Activated CD8-positive, alpha-beta memory T cell treated with anti-CD3 and anti-CD28 coated beads for 1 hour (primary cell): ENCODE results near the gene SCYL3.

Experiments
- DNase-seq, 2 donors: peaks; one replicate each; pipeline ENCODE4 v3.0.0-alpha.2; 2020; ENCODE audit warnings: low read depth in 1 of 2; ENCODE audit errors: extremely low read depth in 1 of 2

The SCYL3 gene

DNA sequence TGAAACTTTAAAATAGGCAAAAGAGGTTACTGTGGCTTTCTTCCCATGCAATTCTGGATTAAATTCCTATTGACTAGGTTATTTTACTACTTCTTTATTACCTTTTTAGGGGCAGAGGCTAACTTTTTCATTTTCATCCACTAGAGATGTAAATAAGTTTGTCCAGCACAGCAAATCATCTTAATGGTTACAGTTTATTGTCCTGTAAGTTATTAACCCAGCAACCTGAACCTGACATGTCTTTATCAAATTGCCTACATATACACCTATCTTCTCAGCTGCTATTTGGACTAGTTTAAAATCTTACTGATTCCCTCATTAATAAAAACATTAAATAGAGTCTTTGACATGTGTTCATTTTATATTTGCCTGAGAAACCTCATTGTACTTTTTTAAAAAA is 6.9 kb upstream of the SCYL3 start:
- DNase-seq = no peak

DNA sequence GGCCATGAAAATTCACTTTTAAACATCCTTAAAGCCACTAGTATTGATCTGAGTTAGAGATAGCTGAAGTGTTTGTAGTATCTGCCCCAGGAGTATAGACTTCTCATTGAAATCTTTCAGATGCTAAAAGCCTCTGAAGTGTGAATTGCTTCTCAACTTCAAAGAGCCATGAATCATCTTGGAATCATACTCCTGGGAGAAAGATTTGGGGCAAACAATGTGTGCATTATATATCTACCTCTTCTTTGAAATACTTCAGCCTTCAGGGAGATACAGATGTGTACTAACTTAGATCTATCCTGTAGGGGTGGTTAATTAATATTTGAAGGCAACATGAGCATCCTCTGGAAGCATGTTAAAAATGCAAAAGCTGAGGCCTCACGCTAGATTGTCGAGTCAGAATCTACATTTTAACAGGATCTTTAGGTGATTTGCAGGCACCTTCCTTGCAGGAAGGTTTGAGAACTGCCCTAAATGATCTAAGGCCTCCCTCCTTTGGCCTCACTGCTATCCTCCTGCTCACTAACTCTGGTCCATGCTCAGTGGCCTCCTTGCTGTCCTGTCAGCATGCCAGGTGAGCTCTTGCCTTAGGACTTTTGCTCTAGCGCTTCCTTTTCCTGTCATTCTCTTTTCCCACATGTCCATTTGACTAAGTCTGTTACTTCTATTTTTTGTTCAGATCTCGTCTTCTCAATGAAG is 6.0 kb upstream of the SCYL3 start:
- DNase-seq = no peak

DNA sequence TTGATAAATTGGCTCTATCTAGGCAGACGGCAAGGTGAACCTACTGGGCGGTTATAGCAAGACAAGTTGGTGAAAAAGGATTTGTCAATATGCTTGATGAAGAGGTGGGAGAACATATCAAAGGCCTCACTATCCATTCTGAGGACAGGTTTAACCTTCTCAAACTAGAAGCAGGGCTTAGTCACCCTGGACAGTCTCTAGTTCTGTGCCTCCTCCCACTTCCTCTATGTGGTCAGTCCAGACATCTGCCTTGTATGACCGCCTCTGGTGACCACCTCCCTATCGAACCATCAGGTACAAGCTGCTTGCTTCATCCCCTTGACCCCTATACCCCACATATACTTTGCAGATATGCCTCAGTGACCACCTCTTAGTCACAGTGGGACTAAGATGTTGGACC is 2.3 kb upstream of the SCYL3 start:
- DNase-seq = no peak

DNA sequence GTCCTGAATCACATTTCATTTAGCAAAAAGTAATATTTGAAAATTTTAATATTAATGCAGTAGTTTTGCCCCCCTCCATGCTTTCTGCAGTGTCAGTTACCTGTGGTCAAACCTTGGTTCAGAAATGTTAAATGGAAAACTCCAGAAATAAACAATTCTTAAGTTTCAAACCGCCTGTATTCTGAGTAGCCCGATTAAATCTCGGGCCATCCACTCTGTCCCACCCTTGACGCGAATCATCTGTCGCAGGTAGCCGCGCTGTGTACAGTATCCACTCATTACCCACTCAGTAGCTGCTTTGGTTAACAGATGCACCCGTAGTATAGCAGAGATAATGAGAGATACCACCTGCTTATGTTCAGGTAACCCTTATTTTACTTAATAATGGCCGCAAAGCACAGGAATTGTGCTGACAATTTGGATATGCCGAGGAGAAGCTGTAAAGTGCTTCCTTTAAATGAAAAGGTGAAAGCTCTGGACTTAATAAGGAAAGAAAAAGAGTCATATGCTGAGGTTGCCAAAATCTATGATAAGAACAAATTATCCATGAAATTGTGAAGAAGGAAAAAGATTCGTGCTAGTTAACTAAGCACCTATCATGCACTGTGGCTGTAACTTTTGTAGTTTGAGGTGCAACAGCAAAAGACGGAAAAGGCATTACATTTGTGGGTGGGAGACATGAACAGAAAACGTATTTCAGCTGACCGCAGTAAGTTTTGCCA is 889 bp upstream of the SCYL3 start:
- DNase-seq = no peak

DNA sequence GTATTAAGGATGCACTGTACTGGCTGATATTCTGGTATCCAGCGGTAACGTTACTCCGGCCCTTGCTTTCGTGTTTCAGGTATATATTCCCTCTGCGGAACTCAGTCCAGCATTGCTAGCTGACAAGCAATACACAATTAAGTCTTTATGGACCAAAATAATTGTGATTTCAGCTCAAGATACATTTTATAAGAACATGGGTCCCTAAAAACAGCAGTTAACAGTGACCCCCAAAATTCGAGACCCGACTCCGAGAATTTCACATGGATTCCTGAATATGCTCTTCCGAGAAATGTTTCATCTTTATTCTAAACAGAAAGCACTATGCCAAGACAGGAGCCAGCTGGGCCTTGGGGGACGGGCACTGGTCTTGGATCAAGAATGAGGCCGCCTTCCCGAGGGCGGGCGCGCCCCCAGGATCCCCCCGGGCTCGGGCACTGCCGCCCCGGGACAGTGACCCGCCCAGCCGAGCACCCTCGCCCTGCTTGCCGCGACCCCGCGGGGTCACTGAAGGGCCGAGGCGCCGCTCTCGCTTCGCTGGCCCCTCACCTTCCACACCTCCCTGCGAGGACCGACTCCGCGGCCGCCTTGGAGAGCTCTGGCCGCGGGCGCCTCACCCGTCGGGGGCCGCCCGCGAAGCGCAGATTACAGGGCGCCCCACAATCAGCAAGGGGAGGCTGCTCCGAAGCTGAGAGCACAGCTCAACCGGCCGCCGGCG is 610 bp downstream of the SCYL3 start:
- DNase-seq = no peak

DNA sequence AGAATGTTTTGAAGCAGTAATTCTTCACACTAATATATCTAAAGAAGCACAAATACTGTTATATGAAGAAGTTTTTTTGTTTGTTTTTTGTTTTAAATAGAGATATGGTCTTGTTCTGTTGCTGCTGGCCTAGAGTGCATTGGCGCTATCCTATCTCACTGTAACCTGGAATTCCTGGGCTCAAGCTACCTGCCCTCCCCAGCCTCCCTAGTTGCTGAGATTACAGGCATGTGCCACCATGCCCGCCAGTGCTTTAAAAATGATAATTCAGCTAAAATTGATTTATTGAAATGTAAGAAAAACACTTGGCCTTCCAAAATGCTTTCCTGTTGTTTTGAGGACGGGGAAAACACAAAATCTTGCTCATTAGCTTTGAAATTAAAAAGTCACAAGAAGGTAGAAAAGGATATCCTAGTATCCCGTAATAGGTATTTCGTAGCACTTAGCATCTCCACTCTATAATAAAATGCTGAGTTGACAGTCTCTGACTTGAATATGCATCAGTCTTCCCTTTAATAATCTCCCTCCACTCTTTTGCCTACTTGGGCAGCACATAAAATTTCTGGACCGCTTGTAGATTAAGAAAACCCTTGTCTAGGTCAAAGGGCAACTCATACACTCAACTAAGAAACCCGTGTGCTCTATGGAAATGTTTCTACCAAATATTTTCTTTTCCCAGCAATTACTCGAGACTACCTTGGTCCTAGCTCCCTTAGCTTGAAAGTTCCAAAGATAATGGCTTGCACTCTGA is 1.3 kb downstream of the SCYL3 start:
- no peak for DNase-seq

DNA sequence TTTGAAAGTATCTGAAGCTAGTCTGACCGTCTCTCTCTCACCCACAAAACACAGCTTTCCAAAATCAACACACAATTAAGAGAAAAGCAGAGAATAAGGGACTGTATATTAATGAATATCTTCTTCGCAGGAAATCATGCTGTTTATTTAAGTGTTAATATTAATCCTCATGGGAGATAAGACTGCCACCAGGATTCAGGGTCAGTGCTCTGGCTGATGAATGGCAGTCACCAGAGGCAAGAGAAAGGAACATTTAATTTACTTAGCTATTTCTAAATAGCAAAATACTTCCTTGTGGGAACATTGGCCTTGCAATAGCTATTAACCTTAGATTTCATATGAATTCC is 2.2 kb downstream of the SCYL3 start:
- no peak for DNase-seq

DNA sequence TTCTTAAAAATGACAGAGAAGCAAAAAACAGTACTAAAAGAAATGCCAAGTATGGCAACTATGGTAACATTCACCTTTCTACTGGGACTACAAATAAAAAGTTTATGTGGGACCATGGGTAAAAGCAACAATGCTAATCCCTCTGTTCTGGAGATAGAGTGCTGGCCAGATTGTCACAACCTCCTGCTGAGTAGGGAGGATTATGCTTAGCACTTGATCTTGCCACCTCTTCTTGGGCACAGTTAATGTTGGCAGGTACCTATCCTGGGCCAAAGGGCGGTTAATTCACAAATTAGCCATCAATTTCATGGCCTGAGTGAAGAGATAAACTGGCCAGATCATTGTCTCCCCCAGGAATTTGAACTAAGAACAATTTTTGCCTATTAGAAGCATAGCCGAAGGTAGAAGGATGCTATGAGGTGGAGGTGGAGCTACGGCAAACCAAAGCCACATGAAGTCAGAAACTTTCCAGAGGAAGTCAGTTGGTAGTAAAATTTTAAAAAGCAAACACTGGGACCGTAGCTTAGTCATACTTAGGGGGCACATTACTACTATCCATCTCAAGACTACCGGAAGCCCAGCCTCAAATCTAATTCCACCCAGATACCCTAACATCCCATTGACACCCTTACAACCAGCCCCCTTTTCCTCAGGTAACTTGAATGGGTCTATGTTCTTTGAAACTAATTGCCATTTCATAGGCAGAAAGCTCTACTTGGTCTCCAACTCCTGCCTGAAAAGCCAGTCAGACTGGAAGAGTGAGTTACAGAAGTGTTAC is 2.7 kb downstream of the SCYL3 start:
- DNase-seq = no peak

DNA sequence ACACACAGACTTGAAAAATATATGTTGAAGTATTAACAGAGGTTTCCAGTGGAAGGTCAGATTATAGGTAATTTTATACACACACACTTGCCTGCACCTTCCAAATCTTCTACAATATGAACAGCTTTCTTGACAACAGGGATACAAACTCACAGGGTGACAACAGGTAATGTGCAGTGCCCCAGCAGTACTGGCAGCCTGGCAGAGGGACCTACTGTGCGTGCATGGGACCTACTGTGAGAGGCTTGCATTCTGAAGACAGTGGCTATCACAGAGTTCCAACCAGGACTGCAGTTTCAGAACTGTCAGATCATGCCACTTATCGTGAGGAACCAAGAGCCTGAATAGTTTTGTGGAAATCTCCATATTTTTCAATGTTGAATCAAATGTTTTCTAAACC is 3.8 kb downstream of the SCYL3 start:
- no peak for DNase-seq

DNA sequence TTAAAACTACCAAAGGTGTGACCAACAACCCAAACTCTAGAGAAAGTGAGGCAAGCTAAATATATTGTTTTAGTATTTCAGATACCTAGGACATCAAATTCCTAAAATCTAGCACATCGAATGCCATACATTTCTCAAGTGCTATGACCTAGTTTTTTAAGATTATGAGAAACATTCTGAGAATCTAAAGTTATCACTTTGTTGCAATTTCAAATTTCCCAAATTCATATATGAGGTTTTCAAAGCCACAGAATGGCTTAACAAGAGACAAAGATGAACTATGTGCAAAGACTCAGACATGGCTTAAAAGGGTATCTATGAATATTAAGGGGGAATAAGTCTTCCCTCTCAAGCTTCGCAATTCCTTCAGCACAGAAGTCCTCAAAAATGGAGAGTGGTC is 6.8 kb downstream of the SCYL3 start:
- DNase-seq = no peak

DNA sequence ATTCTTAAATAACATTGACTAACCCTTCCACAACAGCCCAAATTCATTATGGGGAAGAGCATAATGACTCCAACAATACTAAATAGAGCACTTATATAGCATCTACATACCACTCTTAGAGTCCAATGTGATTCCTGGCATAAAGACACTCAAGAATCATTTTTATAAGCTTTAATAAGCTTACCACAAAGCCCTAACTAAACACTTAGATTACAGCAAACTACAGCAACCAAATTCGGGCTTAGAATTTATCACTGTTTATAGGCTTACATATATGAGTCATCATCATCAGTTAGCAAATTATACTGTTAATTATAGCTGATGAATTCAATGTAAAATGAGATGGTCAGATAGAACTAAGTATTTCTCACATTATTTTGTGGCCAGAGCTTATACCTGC is 7.3 kb downstream of the SCYL3 start:
- DNase-seq = no peak

DNA sequence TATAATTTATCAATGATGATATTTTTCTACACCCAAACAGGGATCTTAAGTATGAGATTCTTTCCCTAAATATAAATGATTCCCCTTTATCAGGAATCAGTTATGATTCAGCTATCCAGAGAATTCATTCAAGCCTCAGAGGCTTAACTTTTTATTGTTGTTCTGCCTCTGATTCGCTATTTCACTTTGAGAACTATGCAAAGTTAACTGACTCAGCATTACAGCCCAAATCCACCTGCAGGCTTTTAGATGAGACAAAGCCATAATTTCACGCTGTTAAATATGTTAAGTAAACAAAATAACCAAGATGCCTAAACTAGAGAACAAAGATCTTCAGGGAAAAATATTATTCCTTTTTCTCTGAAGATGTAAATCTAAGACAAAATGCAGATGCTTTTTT is 8.5 kb downstream of the SCYL3 start:
- no peak for DNase-seq

DNA sequence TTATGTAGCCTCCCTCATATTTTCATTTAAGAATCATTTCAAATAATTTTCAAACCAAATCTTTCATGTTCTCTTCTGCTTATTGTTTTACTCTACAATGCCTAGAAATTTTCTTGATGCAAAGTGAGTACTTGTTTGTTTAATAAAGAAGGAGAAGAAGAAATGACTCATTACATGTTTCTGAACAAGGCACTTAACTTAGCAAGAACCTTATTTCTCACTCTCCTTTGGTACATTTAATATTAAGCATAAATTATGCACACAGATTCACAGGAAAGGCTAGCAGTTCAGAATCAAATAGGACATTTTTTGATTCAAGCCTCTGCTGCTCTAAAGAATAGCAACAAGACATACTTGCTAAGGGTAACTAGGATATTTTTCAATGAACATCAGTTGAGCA is 9.1 kb downstream of the SCYL3 start:
- DNase-seq = no peak

DNA sequence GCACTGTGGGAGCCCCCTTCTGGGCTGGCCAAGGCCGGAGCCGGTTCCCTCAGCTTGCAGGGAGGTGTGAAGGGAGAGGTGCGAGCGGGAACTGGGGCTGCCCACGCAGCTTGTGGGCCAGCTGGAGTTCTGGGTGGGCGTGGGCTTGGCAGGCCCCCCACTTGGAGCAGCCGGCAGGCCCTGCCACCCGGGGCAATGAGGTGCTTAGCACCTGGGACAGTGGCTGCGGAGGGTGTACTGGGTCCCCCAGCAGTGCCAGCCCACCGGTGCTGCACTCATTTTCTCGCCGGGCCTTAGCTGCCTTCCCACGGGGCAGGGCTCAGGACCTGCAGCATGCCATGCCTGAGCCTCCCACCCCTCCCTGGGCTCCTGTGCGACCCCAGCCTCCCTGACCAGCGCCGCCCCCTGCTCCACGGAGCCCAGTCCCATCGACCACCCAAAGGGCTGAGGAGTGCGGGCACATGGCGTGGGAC is 11.6 kb downstream of the SCYL3 start:
- no peak for DNase-seq

DNA sequence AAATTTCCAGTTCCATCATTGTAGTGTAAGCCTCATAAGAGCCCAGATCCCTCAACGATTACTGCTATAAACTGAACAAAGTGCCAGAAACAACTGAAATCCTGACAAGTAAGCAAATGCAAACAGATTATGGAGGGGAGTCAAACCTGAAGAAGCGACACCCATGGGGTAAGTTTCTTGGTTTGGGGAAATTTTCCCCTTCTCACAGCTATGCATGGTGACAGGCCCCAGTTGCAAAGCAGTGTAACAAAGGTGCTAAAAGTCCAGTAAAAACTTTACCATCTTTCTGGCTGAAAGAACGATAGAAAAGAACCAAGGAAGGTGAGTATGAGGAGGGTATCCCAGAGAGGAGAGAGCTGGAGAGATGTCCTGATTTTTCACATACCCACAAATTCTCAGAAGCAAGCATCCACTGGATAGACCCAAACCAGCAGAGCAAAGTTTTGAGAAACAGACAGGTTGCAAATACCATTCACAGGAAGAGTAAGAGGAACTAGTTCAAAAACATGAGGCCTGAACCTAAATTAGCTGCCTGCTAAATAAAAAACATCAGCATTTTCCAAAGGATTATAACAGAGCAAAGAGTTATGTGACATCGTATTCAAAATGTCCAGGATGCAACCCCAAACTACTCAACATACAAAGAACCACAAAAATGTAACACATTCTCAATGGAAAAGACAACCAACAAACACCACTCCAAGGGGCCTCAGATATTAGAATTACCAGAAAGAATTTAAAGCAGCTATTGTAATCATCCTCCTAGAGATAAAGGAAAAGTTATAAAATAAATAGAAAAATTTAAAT is 14.5 kb downstream of the SCYL3 start:
- no peak for DNase-seq

DNA sequence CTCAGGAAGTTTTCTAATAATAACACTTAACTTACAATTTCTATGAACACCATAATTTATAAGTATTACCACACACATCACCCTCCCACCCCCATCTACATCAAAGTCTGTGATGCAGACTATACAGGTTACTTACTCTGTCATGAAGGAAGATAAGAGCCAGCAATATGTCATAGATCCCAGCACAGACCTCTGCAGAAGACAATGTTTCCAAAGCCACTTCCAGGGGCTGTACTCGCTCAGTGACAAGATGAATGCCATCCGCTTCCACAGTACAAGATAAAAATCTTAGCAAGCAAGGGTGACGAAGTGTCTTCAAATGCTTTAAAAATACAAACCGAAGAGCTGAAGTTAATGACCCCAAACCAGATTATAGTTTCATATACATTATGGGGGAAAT is 15.2 kb downstream of the SCYL3 start:
- DNase-seq = no peak

DNA sequence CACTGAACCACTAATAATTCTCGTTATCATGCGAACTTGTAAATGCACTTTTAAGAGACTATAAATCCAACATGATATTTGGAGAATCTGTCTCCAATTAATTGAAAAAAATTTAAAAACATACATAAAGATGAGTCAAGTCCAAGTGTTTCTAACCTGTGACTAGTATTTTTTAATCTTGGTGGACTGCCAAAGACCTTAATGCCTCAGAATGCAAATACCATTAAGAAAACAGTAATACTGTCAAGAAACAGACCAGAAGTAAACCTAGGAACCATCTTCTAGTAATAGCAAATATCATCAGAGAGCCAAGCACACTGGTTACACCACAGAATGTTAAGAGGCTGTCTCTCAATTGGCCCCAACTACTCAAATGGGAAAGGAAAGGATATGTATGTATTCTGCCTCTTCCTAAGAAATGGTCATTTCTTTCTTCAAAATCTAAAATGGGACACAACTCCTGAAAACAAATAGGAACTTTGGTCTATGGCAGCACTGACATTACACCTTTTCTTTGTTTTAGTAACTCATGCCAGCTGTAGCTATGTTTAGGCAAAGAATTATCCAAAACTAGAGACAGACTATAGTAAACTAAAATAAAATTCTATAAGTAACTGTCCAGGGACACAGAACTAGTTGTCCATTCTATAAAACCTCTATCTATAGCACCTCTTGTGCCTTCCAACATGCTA is 15.8 kb downstream of the SCYL3 start:
- no peak for DNase-seq

DNA sequence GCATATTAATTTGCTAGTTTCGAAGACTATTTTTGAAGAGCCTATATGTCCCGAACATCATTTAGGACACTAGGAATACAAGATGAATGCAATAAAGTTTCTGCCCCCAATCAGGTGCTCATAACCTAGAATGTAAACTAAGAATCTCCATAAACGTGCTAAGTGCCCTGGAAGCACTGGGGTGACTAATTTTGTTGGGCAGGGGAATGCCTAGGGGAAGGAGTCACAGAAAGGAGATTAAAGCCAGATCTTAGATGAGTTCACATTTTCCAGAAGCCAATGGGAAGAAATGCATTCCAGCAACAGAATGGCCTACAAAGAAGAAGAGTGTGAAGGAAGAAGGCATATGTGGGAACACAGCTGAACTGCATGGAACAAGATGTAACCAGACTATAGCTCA is 19.5 kb downstream of the SCYL3 start:
- no peak for DNase-seq

DNA sequence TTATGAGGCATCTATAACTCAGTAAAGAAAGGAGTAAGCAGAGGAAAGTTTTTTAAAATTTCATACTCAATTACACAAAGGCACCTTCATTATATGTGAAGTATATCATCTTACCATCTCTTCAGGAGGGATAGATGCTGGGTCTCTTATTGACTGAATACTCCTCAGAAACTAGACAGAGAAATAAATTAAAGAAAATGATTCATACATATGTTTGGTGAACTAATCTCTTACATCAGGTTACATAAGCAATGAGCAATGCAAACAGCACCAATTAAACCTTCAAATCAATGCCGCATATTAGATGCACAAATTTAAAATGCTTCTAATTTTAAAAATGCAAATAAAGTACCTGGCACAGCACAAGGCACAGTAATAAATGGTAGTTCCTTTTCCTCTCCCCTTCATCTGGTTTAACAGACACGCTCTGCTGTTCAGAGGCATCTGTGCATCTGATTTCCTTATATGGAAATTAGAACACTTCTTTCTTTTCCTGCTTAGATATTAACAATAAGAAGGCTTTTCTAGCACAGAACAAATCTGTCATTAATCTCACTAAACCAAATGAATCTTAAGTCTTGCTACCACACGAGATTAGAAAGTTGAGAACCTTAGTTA is 20.0 kb downstream of the SCYL3 start:
- no peak for DNase-seq
